LNCaP clone FGC (cell line): Measurements from ENCODE around the gene BRCA1.
"Not testable (repeated sequence)": the region's sequence is repeated elsewhere in the genome, so short reads cannot be mapped to it uniquely, and the experiment has no call there.

ENCODE experiments used
- DNase-seq: peaks from one replicate; pipeline ENCODE4 v3.0.0-alpha.2; 2011; ENCODE audit warnings: low read depth
- H3K4me3 ChIP-seq: 2 replicates; pipeline ENCODE4 v1.5.1; 2011; ENCODE audit warnings: mild to moderate bottlenecking, low read depth, low read length, control low read depth
- TF ChIP-seq, protein P1 (sequence below): IDR thresholded peaks from 2 replicates; pipeline ENCODE4 v1.5.1; 2012; ENCODE audit warnings: mild to moderate bottlenecking; ENCODE audit not compliant: control insufficient read depth, insufficient read depth; ENCODE audit errors: extremely low read depth

BRCA1 gene

DNA sequence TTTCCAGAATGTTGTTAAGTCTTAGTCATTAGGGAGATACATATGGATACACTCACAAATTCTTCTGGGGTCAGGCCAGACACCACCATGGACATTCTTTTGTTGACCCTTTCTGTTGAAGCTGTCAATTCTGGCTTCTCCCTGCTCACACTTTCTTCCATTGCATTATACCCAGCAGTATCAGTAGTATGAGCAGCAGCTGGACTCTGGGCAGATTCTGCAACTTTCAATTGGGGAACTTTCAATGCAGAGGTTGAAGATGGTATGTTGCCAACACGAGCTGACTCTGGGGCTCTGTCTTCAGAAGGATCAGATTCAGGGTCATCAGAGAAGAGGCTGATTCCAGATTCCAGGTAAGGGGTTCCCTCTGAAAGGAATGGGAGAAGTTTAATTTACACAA, 54.3 kb downstream of the BRCA1 start:
- no peak for DNase-seq
- no peak overlapping the region for H3K4me3 ChIP-seq
- TF ChIP-seq, protein P1, sequence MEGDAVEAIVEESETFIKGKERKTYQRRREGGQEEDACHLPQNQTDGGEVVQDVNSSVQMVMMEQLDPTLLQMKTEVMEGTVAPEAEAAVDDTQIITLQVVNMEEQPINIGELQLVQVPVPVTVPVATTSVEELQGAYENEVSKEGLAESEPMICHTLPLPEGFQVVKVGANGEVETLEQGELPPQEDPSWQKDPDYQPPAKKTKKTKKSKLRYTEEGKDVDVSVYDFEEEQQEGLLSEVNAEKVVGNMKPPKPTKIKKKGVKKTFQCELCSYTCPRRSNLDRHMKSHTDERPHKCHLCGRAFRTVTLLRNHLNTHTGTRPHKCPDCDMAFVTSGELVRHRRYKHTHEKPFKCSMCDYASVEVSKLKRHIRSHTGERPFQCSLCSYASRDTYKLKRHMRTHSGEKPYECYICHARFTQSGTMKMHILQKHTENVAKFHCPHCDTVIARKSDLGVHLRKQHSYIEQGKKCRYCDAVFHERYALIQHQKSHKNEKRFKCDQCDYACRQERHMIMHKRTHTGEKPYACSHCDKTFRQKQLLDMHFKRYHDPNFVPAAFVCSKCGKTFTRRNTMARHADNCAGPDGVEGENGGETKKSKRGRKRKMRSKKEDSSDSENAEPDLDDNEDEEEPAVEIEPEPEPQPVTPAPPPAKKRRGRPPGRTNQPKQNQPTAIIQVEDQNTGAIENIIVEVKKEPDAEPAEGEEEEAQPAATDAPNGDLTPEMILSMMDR: no peak

DNA sequence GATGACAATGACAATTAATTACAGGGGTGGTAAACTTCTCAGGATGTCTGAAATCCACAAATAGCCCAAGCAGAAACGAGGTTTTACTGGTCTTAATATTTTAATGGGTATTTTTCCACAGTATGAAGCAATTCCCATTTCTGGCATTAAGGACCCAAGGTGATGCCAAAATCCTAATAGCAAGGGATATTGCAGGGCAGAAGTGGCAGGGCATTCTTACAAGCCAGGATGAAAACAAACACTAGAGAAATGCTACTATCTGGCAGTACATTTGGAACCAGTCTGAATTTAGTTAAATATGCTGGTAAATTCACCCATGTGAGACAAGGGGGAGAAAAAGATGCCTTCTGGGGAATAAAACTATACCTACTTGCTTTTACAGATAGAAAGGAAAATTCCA, 54.9 kb downstream of the BRCA1 start:
- TF ChIP-seq, protein P1: no peak
- H3K4me3 ChIP-seq: no peak overlapping the region
- DNase-seq: no peak

DNA sequence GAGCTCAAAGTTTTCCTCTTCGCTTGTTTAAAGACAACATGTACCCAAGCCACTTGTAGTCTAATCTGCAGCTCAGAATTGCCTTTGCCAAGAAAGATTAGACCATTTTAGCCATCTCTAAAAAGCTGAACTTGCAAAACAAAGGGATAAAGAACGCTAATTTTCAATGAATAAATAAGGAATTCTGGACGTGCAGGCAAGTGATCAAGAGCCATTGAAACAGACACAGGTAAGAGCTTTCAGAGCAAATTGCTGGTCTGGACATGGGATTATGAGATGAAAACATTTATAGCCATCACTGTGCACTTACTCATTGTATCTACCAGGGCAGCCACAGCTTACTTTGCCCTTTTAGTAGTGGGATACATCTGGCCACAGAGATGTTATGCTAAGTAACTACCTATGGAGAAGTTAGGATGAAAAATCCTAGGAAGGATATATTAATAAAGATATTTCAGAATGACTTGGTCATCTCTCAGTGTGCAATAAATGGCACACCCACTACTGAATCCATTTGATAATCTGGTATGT, 55.7 kb downstream of the BRCA1 start:
- TF ChIP-seq, protein P1: no peak
- no peak overlapping the region for H3K4me3 ChIP-seq
- DNase-seq: no peak

DNA sequence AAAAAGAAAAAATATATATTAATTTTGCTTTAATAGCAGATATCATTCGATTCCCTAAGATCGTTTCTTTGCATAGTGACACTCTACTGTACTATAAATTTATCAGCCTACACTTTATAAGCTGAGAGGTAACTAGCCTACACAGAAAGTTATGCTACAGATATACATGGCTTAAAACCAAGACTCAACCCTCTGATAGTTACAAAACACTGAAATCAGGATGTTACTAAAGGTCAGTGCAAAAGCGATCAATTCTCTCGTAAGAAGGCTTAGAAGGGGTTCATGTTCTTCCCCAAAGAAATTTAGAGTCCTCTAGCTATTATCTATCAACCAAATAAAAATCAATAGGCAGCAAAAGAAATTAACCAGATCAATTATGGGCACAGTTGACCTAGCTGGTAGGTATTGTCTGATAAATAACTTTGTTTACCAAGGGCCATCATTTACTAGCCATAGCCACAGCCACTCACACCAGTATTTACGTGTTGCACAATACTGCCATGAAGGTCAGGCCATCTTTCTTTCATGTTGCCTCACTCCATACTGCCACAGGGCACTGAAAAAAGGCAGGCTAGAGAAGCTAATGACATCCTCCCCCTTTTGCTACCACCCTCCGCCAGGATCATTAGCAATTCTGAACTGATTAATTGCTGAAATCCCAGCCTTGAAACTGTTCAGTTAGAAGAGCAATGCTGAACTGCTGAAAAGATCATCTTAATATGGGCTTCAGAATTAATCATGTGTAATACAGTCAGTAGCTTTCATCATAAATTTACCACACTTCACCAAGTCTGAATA, 56.4 kb downstream of the BRCA1 start:
- DNase-seq: no peak
- TF ChIP-seq, protein P1: no peak
- H3K4me3 ChIP-seq: no peak overlapping the region

DNA sequence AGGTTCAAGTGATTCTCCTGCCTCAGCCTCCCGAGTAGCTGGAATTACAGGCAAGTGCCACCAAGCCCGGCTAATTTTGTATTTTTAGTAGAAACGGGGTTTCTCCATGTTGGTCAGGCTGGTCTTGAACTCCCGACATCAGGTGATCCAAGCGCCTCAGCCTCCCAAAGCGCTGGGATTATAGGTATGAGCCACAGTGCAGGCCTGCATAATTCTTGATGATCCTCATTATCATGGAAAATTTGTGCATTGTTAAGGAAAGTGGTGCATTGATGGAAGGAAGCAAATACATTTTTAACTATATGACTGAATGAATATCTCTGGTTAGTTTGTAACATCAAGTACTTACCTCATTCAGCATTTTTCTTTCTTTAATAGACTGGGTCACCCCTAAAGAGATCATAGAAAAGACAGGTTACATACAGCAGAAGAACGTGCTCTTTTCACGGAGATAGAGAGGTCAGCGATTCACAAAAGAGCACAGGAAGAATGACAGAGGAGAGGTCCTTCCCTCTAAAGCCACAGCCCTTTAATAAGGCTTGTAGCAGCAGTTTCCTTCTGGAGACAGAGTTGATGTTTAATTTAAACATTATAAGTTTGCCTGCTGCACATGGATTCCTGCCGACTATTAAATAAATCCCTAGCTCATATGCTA, 62.1 kb downstream of the BRCA1 start:
- no peak overlapping the region for H3K4me3 ChIP-seq
- TF ChIP-seq, protein P1: no peak

DNA sequence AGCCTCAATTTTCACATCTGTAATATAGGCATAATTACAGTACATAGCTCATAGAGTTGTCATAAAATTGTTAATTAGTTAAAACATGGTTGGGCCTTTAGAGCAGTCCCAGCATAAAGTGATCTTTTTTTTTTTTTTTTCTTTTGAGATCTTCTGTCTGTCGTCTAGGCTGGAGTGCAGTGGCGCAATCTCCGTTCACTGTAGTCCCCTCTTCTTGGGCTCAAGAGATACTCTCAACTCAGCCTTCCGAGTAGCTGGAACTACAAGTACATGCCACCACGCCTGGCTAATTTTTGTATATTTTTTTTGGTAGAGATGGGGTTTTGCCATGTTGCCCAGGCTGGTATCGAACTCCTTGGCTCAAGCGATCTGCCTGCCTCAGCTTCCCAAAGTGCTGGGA, 69.1 kb downstream of the BRCA1 start:
- H3K4me3 ChIP-seq: no peak overlapping the region
- DNase-seq: no peak
- TF ChIP-seq, protein P1: no peak

More for the DNA sequence above, 62.1 kb downstream of the BRCA1 start:
- no peak for DNase-seq

DNA sequence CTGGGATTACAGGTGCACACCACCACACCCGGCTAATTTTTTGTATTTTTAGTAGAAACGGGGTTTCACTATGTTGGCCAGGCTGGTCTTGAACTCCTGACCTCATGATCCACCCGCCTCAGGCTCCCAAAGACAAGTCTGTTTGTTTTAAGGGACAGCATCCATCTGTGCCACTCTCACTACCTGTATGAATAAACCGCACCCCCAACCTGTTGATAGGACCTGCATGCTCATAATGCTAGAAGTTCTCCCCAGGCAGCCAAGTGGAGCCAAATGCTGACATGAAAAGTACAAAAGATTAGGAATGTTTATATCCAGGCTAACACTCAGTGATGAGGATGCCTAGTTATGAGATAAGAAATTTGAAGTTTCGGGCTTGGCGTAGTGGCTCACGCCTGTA, 72.2 kb downstream of the BRCA1 start:
- not testable (repeated sequence) for DNase-seq, H3K4me3 ChIP-seq
